Trophoblast cell (in vitro differentiated cells and primary cell): Measurements from ENCODE around the gene PEX7.

ENCODE experiments used
- DNase-seq, 2 donors: peaks; one replicate each; pipeline ENCODE4 v3.0.0-alpha.2; 2016
- H2AFZ ChIP-seq: 2 replicates; pipeline ENCODE4 v1.6.1; 2013; ENCODE audit warnings: low read length, moderate library complexity, mild to moderate bottlenecking; ENCODE audit not compliant: insufficient read depth, poor library complexity
- H2AK5ac ChIP-seq: 2 replicates; pipeline ENCODE4 v1.6.1; 2013; ENCODE audit warnings: mild to moderate bottlenecking, low read length
- H2BK120ac ChIP-seq: 2 replicates; pipeline ENCODE4 v1.6.1; 2013; ENCODE audit warnings: low read length, mild to moderate bottlenecking, moderate library complexity; ENCODE audit not compliant: insufficient read depth, poor library complexity
- H2BK12ac ChIP-seq: 2 replicates; pipeline ENCODE4 v1.6.1; 2013; ENCODE audit warnings: mild to moderate bottlenecking, low read length, moderate library complexity
- H2BK5ac ChIP-seq: 2 replicates; pipeline ENCODE4 v1.6.1; 2013; ENCODE audit warnings: low read length, low read depth, moderate library complexity, mild to moderate bottlenecking; ENCODE audit not compliant: poor library complexity
- H3K14ac ChIP-seq: 2 replicates; pipeline ENCODE4 v1.6.1; 2013; ENCODE audit warnings: mild to moderate bottlenecking, low read length
- H3K18ac ChIP-seq: 2 replicates; pipeline ENCODE4 v1.6.1; 2013; ENCODE audit warnings: mild to moderate bottlenecking, low read length
- H3K23ac ChIP-seq: 2 replicates; pipeline ENCODE4 v1.6.1; 2013; ENCODE audit warnings: low read length
- H3K27ac ChIP-seq: 2 replicates; pipeline ENCODE4 v1.5.1; 2013; ENCODE audit warnings: low read depth, mild to moderate bottlenecking, inconsistent platforms, low read length, moderate library complexity
- H3K27me3 ChIP-seq: 2 replicates; pipeline ENCODE4 v1.6.1; 2013; ENCODE audit warnings: inconsistent platforms, mild to moderate bottlenecking, low read length, moderate library complexity; ENCODE audit not compliant: insufficient read depth
- H3K36me3 ChIP-seq, 2 experiments: 1 replicate in 1 of 2; 2 replicates in 1 of 2; pipeline ENCODE4 v1.6.1; 2013; ENCODE audit warnings: low read length in 2 of 2, mild to moderate bottlenecking in 2 of 2, moderate library complexity in 1 of 2; ENCODE audit not compliant: insufficient read depth in 2 of 2, control insufficient read depth in 1 of 2
- H3K4ac ChIP-seq: 2 replicates; pipeline ENCODE4 v1.6.1; 2013; ENCODE audit warnings: low read depth, mild to moderate bottlenecking, low read length, moderate library complexity
- H3K4me1 ChIP-seq, 2 experiments: 1 replicate in 1 of 2; 2 replicates in 1 of 2; pipeline ENCODE4 v1.6.1; 2013; ENCODE audit warnings: low read length in 2 of 2, mild to moderate bottlenecking in 2 of 2, moderate library complexity in 1 of 2; ENCODE audit not compliant: insufficient read depth in 2 of 2, control insufficient read depth in 1 of 2
- H3K4me2 ChIP-seq: 2 replicates; pipeline ENCODE4 v1.6.1; 2013; ENCODE audit warnings: inconsistent platforms, mild to moderate bottlenecking, low read length, moderate library complexity
- H3K4me3 ChIP-seq: 2 replicates; pipeline ENCODE4 v1.5.1; 2013; ENCODE audit warnings: mild to moderate bottlenecking, low read depth, low read length, inconsistent platforms
- H3K79me1 ChIP-seq: one replicate; pipeline ENCODE4 v1.6.1; 2013; ENCODE audit warnings: low read length
- H3K79me2 ChIP-seq: 2 replicates; pipeline ENCODE4 v1.6.1; 2013; ENCODE audit warnings: low read length, mild to moderate bottlenecking; ENCODE audit not compliant: control insufficient read depth, insufficient read depth, poor library complexity
- H3K9ac ChIP-seq: 2 replicates; pipeline ENCODE4 v1.6.1; 2013; ENCODE audit warnings: mild to moderate bottlenecking, low read length
- H3K9me3 ChIP-seq: 2 replicates; pipeline ENCODE4 v1.6.1; 2013; ENCODE audit warnings: low read depth, mild to moderate bottlenecking, control low read depth, inconsistent platforms, low read length; ENCODE audit not compliant: insufficient read depth
- H4K12ac ChIP-seq: 2 replicates; pipeline ENCODE4 v1.6.1; 2013; ENCODE audit warnings: low read depth, mild to moderate bottlenecking, low read length, moderate library complexity
- H4K8ac ChIP-seq: 2 replicates; pipeline ENCODE4 v1.6.1; 2013; ENCODE audit warnings: low read depth, mild to moderate bottlenecking, low read length, moderate library complexity
- H4K91ac ChIP-seq: one replicate; pipeline ENCODE4 v1.6.1; 2013; ENCODE audit warnings: low read depth, mild to moderate bottlenecking, low read length, moderate library complexity
- WGBS: extraction: QIAGEN DNeasy Blood & Tissue Kit; methylation state at CpG from one replicate; pipeline ENCODE4 v1.1.7; 2013; ENCODE audit warnings: missing lambda C conversion rate; ENCODE audit not compliant: insufficient read length, insufficient coverage; ENCODE audit errors: extremely low coverage; 5-methylcytosine and 5-hydroxymethylcytosine counted together

The PEX7 gene

GRCh38 chr6:136795996-136796395 lies 26.4 kb upstream of the PEX7 start:
- H3K14ac ChIP-seq: no peak overlapping the region
- H4K91ac ChIP-seq: no peak overlapping the region
- H3K36me3 ChIP-seq: no peaks in the 10 kb centered on the region
- H2AK5ac ChIP-seq: no peak overlapping the region
- H4K8ac ChIP-seq: no peak overlapping the region
- H3K18ac ChIP-seq: no peak overlapping the region
- DNase-seq: peak in 1 of 2 donors; percentile 1
- no peak overlapping the region for H4K12ac ChIP-seq
- no peak overlapping the region for H3K23ac ChIP-seq
- no peak overlapping the region for H3K9ac ChIP-seq
- H3K4ac ChIP-seq: no peak overlapping the region
- peaks cover 4% of the 10 kb centered on the region for H3K79me1 ChIP-seq
- no peaks in the 10 kb centered on the region for H3K27me3 ChIP-seq
- H3K4me3 ChIP-seq: no peak overlapping the region
- no peak overlapping the region for H2BK120ac ChIP-seq
- peaks cover 0 to 7% of the 10 kb centered on the region in 2 experiments for H3K4me1 ChIP-seq
- no peak overlapping the region for H2BK5ac ChIP-seq
- no peaks in the 10 kb centered on the region for H3K9me3 ChIP-seq
- no peak overlapping the region for H2AFZ ChIP-seq
- H3K27ac ChIP-seq: no peak overlapping the region
- H3K79me2 ChIP-seq: peaks cover 3% of the 10 kb centered on the region
- WGBS: no CpG with 5 or more reads among the region's 5 CpGs
- no peak overlapping the region for H3K4me2 ChIP-seq
- H2BK12ac ChIP-seq: no peak overlapping the region

- Histone ChIP-seq H4K12ac (no peak overlapping the region), H3K4me1 (no peaks in the 10 kb centered on the region), H2BK12ac (no peak overlapping the region), H3K9me3 (no peaks in the 10 kb centered on the region), H3K4ac (no peak overlapping the region), H3K79me1 (no peaks in the 10 kb centered on the region), H4K91ac (no peak overlapping the region), H2AK5ac (no peak overlapping the region), H4K8ac (no peak overlapping the region), H3K27ac (no peak overlapping the region), H3K79me2 (no peaks in the 10 kb centered on the region), H3K27me3 (no peaks in the 10 kb centered on the region), H3K4me2 (no peak overlapping the region), H3K23ac (no peak overlapping the region), H3K14ac (no peak overlapping the region), H2BK120ac (no peak overlapping the region), H3K9ac (no peak overlapping the region), H3K18ac (no peak overlapping the region), H2BK5ac (no peak overlapping the region), H3K36me3 (no peaks in the 10 kb centered on the region), H2AFZ (no peak overlapping the region), H3K4me3 (no peak overlapping the region)
- DNase-seq: no peak
- WGBS: no CpG with 5 or more reads among the region's 1 CpG
Measured at GRCh38 chr6:136798044-136798443, 24.3 kb upstream of the PEX7 start.

GRCh38 chr6:136801581-136801980 lies 20.8 kb upstream of the PEX7 start:
- Histone ChIP-seq H3K14ac (no peak overlapping the region), H2AK5ac (no peak overlapping the region), H3K4ac (no peak overlapping the region), H4K91ac (no peak overlapping the region), H3K27ac (no peak overlapping the region), H2BK120ac (no peak overlapping the region), H3K9ac (no peak overlapping the region), H2AFZ (no peak overlapping the region), H3K9me3 (no peaks in the 10 kb centered on the region), H4K12ac (no peak overlapping the region), H2BK12ac (no peak overlapping the region), H3K4me1 (no peaks in the 10 kb centered on the region), H3K23ac (no peak overlapping the region), H3K18ac (no peak overlapping the region), H3K27me3 (no peaks in the 10 kb centered on the region), H4K8ac (no peak overlapping the region), H3K36me3 (no peaks in the 10 kb centered on the region), H2BK5ac (no peak overlapping the region), H3K4me2 (no peak overlapping the region), H3K79me2 (no peaks in the 10 kb centered on the region), H3K4me3 (no peak overlapping the region), H3K79me1 (no peaks in the 10 kb centered on the region)
- no CpG with 5 or more reads among the region's 2 CpGs for WGBS
- no peak for DNase-seq

GRCh38 chr6:136803608-136804007 lies 18.8 kb upstream of the PEX7 start:
- no peaks in the 10 kb centered on the region for H3K79me2 ChIP-seq
- no peak overlapping the region for H2AK5ac ChIP-seq
- H4K8ac ChIP-seq: no peak overlapping the region
- no peaks in the 10 kb centered on the region for H3K79me1 ChIP-seq
- H3K4me1 ChIP-seq: no peaks in the 10 kb centered on the region
- no CpG with 5 or more reads among the region's 1 CpG for WGBS
- no peak overlapping the region for H2BK120ac ChIP-seq
- H4K12ac ChIP-seq: no peak overlapping the region
- no peaks in the 10 kb centered on the region for H3K36me3 ChIP-seq
- no peak overlapping the region for H3K27ac ChIP-seq
- no peak overlapping the region for H2BK12ac ChIP-seq
- no peak overlapping the region for H4K91ac ChIP-seq
- no peaks in the 10 kb centered on the region for H3K9me3 ChIP-seq
- no peak overlapping the region for H2AFZ ChIP-seq
- no peak overlapping the region for H2BK5ac ChIP-seq
- no peak overlapping the region for H3K4ac ChIP-seq
- H3K27me3 ChIP-seq: no peaks in the 10 kb centered on the region
- DNase-seq: no peak
- no peak overlapping the region for H3K9ac ChIP-seq
- H3K23ac ChIP-seq: no peak overlapping the region
- H3K18ac ChIP-seq: no peak overlapping the region
- no peak overlapping the region for H3K4me3 ChIP-seq
- no peak overlapping the region for H3K14ac ChIP-seq
- H3K4me2 ChIP-seq: no peak overlapping the region
